C4-2B (cell line): ENCODE results near the gene ABHD17C.

Experiments
- H3K27ac ChIP-seq: fragments of 450-650 bp; 2 replicates; pipeline ENCODE4 v1.5.1; 2017
- ZFX ChIP-seq: fragments of 450-650 bp; IDR thresholded peaks from 2 replicates; pipeline ENCODE4 v1.6.1; 2017
- TF ChIP-seq, protein P1 (sequence below): fragments of 450-650 bp; conservative IDR thresholded peaks from 2 replicates; pipeline ENCODE4 v1.5.1; 2017; ENCODE audit warnings: mild to moderate bottlenecking

ABHD17C gene

DNA sequence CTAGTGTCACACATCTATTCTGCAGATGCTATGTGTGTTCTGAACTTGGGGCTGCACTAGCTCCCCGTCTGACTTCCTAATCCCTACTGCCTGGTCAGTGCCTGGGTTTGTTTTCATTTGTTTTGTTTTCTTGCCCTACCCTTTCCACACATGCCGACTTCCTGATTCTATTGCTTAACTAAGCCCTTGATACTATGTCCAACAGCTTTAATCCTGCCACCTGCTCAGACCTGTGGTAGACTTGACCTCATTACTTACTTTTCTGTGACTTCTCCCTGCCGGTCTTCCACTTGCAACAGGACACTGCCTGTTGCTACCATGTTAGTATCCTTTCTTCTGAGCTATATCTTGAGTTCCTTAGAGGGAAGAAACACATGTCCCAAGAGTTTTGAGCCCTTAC lies 44.8 kb downstream of the ABHD17C start:
- no peak overlapping the region for H3K27ac ChIP-seq
- TF ChIP-seq, protein P1, sequence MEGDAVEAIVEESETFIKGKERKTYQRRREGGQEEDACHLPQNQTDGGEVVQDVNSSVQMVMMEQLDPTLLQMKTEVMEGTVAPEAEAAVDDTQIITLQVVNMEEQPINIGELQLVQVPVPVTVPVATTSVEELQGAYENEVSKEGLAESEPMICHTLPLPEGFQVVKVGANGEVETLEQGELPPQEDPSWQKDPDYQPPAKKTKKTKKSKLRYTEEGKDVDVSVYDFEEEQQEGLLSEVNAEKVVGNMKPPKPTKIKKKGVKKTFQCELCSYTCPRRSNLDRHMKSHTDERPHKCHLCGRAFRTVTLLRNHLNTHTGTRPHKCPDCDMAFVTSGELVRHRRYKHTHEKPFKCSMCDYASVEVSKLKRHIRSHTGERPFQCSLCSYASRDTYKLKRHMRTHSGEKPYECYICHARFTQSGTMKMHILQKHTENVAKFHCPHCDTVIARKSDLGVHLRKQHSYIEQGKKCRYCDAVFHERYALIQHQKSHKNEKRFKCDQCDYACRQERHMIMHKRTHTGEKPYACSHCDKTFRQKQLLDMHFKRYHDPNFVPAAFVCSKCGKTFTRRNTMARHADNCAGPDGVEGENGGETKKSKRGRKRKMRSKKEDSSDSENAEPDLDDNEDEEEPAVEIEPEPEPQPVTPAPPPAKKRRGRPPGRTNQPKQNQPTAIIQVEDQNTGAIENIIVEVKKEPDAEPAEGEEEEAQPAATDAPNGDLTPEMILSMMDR: no peak

DNA sequence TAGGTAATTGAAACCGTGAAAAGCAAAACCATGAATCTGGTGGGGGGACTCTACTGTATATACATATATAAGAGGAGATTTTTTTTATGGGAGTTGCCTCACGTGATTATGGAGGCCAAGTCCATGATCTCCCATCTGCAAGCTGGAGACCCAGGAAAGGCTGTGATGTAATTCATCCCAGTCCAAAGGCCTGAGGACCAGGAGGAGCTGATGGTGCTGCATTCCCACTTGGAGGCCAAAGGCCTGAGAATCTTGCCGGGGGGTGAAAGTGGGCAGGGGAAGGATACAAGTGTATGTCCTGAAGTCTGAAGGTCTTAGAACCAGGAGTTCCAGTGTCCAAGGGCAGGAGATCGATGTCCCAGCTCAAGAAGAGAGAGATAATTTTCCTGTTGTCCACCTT lies 47.0 kb downstream of the ABHD17C start:
- no peak overlapping the region; the same call in 1 of the 2 replicates for H3K27ac ChIP-seq
- no peak for TF ChIP-seq ZFX
- TF ChIP-seq, protein P1: no peak

DNA sequence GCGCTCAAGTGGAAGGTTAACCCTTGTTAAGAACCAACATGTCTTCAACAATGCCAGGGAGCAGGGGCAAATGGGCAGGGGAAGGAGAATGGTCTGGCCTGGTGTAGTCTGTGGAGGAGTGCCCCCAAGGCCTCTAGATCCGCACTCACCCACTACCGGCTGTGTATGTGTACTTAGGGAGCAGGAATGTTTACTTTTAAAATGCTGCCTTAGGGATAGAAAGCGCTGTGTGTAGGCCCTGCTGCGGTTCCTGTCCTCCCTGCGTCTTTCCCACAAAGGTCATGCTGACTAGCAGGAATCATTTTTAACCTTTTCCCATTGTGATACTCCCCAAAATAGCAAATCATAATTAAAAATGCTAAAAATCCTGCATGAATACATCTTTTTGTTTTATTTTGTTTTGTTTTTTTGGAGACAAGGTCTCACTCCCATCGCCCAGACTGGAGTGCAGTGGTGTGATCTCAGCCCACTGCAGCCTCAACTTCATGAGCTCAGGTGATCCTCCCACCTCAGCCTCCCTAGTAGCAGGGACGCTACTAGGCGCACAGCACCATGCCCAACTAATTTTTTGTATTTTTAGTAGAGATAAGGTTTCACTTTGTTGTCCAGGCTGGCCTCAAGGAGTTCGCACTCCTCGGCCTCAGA lies 48.2 kb downstream of the ABHD17C start:
- H3K27ac ChIP-seq: peak overlapping the region; percentile 38

DNA sequence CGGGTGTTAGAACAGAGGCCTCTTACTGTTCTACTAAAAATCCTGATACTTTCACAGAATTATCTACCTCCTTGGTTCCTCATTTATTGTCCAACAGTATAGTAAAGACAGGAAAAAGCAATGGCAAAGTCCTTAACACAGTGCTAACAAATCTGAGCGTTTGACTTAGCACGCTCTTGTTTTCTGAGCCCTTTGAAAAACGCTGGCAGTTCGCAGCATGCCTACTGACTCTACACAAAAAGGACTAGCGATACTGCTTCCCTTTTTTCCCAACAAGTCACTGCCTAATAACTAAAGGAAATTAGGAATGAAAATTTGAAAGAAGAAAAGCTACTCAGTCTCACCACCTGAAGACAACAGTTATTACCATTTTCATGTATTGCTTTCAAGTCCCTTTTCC lies 49.3 kb downstream of the ABHD17C start:
- H3K27ac ChIP-seq: no peak overlapping the region
- TF ChIP-seq, protein P1: no peak
- no peak for TF ChIP-seq ZFX

More for the DNA sequence above, 48.2 kb downstream of the ABHD17C start:
- TF ChIP-seq ZFX: no peak
- TF ChIP-seq, protein P1: no peak

DNA sequence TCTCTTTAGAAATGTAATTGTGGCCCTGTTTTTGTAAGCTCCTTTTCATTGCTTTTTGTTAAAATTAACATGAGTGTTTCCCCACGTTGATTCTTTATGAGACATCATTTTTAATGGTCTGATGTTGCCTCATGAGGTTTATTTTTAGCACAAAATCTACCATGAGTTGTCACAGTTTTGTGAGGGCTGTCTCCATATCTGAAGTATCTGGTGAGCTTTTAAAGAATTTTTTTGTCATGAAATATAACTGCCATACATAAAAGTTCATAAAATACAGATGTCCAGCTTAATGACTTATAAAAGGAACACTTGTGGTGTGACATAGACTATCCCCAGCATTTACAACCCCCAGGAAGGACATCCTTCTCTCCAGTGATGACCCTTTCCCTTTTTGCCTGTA lies 49.7 kb downstream of the ABHD17C start:
- H3K27ac ChIP-seq: no peak overlapping the region
- no peak for TF ChIP-seq ZFX
- TF ChIP-seq, protein P1: no peak

DNA sequence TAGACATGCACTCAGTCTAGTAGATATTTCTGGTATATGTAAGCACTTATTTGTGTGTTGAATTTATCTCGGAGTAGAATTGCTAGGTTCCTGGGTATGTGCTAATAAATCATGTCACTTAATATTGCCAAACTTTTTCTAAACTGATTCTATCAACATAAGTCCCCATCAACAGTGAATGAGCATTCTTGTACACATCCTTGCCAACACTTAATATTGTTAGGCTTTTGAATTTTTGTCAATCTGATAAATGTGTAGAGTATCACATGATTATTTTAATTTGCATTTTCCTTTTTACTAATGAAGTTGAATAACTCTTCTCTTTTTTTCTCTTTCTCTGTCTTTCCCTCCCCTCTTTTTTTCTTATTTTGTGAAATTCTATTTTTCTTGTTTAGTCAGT lies 50.8 kb downstream of the ABHD17C start:
- H3K27ac ChIP-seq: no peak overlapping the region
- TF ChIP-seq ZFX: no peak
- TF ChIP-seq, protein P1: no peak

DNA sequence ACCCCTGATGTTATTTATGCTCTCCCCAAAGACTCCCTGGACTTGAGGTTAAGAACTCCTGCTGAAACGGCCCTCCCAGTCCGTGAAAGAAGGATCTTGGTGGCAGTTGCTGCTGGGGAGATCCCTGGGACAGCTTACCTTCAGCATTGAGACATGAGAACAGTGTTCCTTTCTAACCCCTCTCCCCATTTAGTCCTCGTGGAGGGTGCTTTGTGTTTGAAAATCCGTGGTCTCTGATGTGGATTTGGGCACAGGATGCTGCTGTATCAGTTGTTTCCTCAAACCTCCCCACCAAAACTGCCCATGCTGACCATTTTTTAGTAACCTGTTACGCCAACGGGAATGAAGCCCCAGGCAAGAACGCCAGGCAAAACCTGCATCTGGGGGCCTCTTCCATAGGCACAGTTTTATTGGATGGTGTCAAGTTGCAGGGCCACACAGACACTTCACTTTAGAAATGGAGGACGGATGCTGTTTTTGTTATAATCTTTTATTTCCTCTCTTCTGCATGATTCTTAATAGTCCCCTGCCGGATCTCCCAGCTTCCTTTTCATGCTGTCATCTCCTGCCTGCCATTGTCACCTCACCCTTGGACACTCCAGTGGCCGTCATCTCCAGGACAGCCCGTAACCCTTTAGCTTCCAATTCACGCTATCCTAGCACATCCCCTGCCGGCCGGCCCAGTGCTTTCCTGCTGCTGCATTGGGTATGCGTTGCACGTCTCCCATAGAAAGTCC lies 52.4 kb downstream of the ABHD17C start:
- TF ChIP-seq ZFX: no peak
- TF ChIP-seq, protein P1: no peak

More for the DNA sequence above, 52.4 kb downstream of the ABHD17C start:
- no peak overlapping the region for H3K27ac ChIP-seq
